ENCODE results near the gene ST6GALNAC6. TPM values are rescaled to one million over a fixed set of nuclear protein-coding genes. Genes with fewer than 3 reads are reported as not detected.

The ST6GALNAC6 gene, protein sequence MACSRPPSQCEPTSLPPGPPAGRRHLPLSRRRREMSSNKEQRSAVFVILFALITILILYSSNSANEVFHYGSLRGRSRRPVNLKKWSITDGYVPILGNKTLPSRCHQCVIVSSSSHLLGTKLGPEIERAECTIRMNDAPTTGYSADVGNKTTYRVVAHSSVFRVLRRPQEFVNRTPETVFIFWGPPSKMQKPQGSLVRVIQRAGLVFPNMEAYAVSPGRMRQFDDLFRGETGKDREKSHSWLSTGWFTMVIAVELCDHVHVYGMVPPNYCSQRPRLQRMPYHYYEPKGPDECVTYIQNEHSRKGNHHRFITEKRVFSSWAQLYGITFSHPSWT
- 47.9 TPM for total RNA-seq

DNA sequence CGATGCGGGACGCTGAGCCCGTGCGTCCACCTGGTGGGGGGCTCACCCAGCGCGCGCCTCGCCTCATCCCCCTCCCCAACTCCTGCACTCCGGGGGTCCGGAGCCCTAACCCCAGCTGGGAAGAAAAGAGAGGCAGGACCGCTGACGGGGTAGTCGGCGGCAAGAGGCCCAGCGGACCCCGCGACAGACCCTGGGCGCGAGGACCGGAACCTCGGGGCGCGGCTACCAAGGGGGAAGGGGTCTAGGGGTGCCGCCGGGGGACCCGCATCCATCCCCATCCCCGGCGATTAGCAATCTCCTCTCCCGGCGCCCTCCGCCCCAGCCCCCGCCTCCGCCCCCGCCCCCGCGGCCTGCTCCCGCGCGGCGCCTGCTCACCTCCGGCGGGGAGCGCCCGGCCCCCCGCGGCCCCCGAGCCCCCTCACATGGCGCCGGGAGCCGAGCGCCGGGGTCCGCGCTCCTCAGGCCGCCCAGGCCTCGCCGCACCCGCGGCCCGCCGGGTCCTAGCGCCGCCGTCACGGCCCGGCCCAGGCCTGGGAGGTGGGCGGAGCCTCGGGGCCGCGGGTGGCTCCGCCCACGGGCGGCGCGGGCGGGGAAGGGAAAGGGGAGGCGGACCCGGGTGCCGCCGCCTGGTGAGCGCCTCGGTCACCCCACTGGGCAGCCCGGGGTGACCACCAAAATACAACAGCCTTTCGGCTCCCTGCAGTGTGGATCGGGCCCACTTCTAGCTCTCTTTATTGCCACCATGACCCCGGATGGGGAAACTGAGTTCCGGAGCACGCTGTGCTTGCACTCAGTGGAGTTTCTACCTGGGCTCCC, at the start of gene ST6GALNAC6:
TSS of gene ST6GALNAC6 (minus strand) at position 476 of the 816 bp plus-strand sequence. CDS start 1,622 bp downstream, outside the sequence.
- peak in 2 of 3 donors; percentile 74 to 78 for DNase-seq (ENCODE audit: low read depth in 2 of 3, low spot score in 2 of 3)

DNA sequence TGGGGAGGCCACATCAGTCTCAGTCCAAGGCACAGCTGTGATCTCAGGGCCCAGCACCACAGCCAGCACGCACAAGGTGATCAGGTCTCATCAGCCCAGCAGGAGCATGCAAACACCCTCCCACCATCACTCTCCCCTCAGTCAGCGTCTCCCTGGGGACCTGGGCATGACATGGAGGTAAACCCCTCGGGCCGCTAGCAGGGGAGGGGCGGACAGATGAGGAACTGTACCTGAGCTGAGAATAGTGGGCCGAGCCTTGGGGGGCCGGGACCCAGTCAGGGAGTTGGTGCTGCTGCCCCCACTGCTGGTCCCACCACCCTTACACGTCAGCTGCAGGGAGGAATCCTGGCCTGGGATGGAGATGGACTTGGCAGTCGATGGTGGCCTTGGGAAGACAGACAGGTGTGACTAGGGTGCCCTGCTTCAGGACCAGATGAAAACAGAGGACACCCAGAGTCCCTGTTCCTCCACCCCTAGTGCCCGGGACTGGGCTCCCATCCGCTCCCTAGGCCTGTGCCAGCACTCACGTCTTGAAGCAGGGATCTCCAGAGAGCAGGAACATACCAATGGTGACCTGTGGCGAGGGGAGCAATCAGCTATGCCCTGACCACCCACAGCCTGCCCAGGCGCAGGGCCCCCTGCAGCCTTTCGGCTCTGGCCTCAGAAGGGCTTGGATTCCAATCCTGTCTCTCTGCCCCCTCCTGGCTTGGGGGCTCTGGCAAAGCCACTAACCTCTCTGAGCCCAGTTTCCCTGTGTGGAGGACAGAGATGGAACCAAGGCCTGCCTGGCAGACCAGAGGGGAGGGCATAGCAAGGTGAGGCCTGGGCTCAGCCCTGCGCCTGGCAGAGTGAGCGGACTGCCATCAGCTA, 48.7 kb upstream of the ST6GALNAC6 start:
- no peak for DNase-seq (ENCODE audit: low read depth in 2 of 3, low spot score in 2 of 3)

DNA sequence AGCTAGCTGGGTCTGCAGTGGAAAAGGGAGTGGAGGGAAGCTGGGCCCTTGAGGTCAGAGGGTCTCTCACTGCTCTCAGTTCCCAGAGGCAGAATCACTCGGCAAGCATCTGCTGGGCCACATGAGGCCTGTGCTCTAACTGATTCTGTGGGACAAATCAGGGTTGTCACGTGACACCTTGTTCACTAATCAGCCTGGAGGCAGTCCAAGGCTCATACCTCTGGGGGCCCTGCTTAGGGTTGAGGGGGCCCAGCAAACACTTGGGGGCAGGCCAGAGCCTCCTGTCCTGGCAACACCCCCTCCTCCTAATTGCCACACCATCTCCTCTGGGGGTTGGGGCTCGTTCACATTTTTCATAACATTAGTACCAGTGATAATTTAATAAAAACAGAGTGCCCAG, 47.3 kb upstream of the ST6GALNAC6 start:
- DNase-seq (ENCODE audit: low read depth in 2 of 3, low spot score in 2 of 3) = no peak

DNA sequence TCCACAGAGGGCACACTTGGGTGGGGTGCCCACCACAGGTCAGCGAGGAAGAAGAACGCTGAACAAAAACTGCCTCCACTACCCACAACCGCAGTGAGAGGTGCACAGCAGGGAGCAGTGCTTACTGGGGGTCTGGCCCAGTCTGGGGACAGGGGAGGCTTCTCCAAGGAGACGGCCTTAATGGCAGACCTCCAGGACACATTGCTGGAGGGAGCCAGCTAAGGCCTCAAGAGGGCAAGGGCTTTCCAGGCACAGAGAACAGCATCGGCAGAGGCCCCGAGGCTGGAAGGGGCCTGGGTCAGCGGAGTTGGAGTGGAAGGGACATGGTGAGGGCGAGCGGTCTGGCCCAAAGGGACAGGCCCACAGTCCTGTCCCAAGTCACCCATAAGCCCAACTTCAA, 46.5 kb upstream of the ST6GALNAC6 start:
- DNase-seq (ENCODE audit: low read depth in 2 of 3, low spot score in 2 of 3) = no peak

DNA sequence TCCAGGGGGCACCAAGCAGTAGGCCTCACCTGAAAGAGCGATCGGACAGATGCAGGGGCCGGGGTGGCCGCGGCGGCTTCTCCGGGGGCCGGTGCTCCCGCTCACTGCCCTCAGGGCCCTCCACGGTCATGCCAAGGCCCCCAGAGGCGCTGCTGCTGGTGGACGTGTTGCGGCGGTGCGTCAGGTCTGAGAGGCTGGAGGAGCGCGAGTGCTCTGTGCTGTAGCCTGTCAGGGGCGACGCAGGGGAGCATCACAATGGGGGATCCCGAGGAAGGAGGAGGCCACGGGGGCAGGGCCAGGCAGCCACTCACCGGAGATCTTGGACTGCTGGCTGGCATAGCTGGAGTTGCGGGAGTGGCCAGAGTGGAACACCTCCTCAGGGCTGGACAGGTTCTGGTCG, 45.9 kb upstream of the ST6GALNAC6 start:
- no peak for DNase-seq (ENCODE audit: low read depth in 2 of 3, low spot score in 2 of 3)

DNA sequence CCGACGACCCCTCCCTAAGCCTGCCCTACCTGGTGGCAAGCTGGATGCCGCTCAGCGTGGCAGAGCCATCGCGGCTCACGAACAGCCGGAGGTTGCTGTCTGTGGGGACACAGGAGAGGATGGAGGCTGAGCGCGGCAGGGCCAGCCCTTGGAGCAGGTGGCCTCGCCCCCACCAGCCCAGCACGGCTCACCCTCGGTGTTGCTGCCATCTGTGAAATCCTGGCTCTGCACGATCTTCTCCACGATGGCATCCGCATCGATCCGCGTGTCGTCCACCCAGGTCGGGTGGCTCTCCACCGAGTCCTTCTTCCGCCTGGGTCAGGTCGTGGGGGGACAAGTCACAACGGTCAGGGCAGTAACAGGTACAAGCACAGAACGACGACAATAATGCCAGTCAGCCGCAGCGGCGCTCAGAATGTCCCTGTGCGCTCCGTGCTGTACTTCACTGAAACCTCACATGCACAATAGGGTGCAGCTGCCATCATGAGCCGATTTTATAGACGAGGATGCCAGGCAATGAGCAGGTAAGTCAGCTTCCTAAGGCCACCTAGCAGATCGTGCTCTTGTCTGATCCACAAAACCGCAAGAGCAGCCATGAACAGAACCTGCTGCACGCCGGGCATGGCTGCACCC, 45.3 kb upstream of the ST6GALNAC6 start:
- no peak for DNase-seq (ENCODE audit: low read depth in 2 of 3, low spot score in 2 of 3)

DNA sequence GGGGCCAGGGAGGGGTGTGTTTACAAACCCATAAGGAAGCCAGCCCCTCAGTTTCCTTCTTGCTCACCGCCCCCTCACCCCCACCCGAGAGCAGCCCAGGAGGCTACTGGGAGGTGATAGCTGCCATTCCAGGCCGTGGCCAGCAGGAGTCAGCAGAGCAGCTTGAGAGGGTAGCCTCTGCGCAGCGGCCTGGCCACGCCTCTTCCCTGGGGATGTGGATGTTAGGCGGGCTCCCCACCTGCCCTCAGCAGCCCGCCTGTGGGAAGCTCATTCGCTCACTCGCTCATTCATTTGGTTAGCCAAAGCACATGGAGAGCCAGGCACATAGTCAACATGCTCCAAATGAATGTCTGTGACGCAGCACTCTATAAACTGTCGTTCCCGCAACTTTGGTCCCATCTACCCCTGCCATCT, 44.3 kb upstream of the ST6GALNAC6 start:
- peak; percentile 60 to 81 (median 80) for DNase-seq (ENCODE audit: low read depth in 2 of 3, low spot score in 2 of 3)

DNA sequence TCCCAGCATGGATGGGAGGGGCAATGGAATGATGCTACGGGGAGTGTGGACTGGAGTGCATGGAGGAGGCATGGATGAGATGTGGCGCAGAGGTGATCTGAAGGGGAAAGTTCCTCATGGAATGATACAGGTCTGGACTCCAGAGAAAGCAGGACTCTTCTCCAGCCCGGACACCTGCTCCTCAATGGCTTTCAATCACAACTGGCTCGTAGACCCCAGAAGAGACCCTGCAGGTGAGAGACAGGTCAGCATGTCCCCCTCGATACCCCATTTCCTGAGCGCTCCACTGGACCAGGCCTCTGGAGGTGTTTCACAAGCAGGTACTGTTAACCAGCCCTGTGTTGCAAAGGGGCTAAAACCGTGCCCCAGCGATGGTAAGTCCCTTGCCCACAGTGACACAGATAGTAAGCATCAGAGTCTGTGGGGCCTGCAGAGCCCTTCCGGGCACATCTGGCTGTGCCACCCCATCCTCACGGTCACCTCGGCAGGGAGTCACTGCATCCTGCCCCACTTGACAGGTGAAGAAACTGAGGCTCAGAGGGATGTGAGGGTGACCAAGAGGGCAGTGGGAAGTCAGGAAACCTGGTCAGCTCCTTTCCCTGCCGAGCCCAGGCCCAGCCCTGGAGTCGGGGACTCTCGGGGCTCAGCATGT, 43.7 kb upstream of the ST6GALNAC6 start:
- no peak for DNase-seq (ENCODE audit: low read depth in 2 of 3, low spot score in 2 of 3)

DNA sequence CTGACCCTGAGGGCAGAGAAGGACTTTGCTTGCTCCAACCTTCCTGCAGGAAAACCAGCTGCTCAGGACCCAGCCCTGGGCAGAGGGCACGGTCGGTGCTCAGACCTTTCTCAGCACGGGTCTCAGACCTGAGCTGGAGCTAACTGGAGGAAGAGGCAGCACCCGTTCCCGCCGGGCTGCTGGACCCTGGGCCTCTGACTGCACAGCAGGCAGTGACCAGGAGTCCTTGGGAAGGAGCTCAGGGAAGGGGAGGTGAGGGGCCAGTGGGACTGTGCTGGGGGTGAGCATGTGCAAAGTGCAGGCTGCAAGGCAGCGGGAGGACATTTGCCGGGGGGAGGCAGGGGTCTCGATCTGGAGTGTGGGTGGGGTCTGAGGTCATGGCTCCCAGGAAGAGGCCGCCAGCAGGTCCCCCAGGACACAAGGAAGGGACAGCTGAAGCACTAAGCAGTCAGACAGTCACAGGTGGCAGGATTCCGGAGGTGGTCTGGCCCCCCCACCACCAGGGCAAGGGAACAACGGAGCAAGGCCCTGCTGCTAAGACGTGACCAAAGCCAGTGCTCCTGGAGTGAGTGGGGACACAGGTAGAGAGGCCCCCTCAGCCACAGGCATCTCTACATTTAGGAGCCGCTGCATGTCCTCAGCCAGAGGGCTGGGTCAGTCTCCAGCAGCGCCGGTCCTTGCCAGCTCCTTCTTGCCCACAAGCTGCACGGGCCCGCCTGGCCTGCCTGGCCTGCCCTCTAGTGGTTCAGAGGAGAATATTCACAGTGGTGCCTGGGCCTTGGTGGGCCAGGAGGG, 43.0 kb upstream of the ST6GALNAC6 start:
- peak in 2 of 3 donors; percentile 59 to 66 for DNase-seq (ENCODE audit: low read depth in 2 of 3, low spot score in 2 of 3)

DNA sequence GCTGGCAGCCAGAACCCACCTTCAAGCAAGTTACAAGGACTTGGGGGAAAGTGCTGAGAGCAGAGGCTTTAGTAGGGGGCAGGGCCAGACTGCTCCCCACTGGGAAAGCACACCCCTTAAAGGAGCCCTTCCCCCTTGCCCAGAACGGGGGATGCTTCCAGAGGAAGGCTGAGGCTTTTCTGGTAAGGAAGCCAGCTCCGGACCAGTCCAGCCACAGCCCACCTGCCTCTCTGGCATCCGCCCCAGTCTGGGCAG, 42.5 kb upstream of the ST6GALNAC6 start:
- DNase-seq (ENCODE audit: low read depth in 2 of 3, low spot score in 2 of 3) = no peak

DNA sequence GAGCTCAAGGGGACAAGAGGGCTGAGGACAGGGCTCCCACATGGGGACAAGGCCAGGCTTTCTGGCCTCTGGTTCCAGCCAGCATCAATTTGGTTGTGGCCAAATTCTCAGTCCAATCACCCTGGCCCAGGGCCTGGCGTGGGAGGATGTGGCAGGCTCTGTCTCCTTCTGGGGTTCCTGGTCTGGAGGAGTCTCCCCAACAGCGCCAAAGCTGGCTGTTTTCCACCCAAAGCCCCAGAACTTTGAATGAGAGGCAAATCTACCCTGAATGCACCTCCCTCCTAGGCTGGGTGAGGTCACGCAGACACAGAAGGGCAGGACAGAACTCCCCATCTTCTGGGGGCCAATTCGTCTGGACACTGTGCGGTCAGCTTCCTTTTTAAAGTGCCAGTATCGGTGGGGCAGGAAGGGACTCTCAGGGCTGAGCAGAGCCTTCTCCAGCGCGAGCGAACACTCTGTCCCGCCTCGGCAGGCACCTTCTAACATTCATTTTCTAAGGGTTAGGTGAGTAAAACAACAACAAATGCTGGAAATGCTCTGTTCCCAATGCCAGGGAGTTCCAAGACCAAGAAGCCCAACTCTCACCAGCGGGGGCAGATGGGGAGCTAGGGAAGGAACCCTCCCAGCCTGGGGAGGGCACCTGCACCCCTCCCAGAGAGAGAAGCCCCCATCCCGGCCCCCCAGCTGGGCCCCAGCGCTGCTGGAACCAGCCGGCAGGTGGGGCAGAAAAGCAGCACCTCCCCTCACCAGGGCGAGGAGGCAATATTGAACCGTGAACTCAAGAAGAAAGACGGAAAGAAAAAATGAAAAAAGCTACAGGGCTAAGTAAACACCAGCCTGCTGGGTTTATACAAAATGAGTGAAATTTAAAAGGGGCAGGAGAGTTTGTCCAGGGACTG, 41.9 kb upstream of the ST6GALNAC6 start:
- no peak for DNase-seq (ENCODE audit: low read depth in 2 of 3, low spot score in 2 of 3)

DNA sequence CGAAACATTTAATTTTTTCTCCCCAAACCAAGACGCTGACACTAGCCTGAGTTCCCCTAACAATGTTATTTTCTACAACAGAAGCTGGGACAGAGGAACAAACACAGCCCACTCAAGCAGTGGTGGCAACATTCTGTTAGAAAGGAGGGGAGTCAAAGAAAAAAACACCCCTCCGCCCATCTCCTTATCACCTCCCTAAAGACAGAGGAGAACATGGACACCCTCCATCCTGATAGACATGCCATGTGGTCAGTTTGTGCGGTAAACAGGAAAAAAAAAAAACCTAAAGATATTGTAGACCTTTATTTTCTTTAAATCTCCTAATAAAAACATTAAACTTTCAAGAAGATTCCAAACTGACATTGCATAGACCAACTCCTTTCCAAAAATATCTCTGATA, 41.2 kb upstream of the ST6GALNAC6 start:
- no peak for DNase-seq (ENCODE audit: low read depth in 2 of 3, low spot score in 2 of 3)

DNA sequence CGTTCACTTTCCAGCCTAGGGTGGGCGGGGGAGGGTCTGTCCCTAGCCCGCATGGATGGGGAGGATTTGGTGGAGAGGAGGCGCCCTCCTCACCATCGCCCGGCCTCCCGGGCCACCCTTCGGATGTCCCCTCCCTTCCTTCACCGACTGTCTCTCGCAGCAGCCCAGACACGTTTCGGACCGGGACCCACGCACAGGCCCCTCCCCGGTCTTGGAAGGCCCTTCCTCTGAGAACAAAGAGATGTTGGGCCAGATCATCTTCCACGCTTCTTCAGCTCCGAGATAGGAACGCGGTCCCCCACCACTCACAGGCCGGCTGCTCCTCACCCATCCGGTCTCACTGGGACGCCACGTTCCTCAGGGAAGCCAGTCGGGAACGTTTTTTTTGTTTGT, 38.9 kb upstream of the ST6GALNAC6 start:
- no peak for DNase-seq (ENCODE audit: low read depth in 2 of 3, low spot score in 2 of 3)

DNA sequence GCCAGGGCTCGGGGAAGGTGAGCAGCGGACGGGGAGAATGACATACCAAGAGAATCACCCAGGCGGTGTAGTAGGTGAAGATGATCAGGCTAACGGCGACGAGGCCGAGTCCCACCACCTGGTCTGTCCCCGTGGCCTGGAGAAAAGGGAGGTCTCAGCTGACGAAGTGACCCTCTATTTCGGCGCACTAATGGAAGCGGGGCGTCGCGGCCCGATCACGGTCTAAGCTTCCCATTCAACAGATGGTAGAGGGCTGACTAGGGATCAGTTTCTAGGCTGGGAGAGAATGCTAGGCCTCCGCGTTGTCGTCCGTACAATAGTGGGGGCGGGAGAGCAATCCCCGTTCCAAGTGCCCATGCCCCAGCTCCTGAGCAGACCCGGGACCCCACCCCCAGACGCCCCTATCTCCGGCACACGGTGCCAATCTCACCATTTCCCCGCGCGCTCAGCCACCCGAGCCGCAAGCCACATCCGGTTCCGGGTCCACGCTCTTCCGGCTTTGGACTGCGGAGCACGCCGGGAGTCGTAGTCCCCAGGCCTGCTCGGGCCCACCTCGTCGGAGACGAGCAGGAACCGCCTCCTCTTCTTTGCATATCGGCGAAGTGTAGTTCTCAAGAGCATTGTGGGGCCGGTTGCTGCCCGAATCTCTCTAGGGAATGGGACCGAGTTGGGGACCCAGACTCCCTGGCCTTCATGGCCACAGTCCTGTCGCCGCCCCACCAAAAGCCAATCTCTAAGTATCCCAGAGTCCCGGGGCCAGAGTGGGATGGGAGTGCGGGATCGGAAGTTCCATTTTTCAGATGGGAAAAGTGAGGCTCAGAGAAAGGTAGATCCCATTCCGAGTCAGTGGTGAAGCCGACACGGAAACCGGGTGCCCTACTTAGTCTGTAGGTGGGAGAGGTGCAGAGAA, 38.2 kb upstream of the ST6GALNAC6 start, which contains the start of gene DPM2:
TSS of gene DPM2 (minus strand) at position 467 of the 910 bp plus-strand sequence. CDS start at position 433, 34 bp downstream.
- peak; percentile 80 to 93 (median 89) for DNase-seq (ENCODE audit: low read depth in 2 of 3, low spot score in 2 of 3)

DNA sequence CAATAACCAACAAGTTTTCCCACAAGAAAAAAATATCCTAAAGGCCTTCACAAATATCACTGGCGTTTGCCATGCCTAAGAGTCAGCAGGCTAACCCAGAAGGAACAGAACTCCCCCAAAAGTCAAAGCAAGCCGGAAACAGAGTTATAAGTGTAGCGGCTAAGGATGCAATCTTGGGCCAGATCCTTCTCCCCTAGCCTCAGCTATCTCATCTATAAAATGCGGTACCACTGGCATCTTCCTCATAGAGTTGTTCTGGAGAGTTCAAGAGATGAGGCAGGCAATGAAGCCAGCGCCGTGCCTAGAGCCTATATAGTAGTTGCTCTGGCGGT, 37.6 kb upstream of the ST6GALNAC6 start:
- DNase-seq (ENCODE audit: low read depth in 2 of 3, low spot score in 2 of 3) = no peak

DNA sequence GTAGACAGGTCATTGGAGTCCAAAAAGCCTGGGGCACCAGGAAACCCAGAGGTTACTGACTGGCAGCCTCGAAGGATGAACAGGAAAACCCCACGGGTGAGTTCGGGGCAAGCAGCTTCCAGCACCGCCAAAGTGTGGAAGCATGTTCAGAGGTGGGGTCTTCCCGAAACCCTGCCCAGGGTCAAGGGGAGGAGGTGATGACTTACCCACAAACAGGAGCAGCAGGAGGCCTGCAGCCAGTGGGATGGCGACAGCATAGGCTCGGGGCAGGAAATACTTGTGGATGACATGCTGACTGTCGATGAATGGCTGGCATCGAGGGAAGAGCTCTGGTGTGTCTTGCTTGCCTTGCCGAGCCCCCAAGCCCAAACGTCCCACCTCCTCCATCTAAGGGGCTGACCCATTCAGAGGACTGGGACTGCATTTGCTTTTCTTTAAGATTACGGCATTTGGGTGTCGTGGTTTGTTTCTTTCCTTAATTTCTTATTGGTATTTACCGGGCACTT, 37.0 kb upstream of the ST6GALNAC6 start:
- DNase-seq (ENCODE audit: low read depth in 2 of 3, low spot score in 2 of 3) = no peak

DNA sequence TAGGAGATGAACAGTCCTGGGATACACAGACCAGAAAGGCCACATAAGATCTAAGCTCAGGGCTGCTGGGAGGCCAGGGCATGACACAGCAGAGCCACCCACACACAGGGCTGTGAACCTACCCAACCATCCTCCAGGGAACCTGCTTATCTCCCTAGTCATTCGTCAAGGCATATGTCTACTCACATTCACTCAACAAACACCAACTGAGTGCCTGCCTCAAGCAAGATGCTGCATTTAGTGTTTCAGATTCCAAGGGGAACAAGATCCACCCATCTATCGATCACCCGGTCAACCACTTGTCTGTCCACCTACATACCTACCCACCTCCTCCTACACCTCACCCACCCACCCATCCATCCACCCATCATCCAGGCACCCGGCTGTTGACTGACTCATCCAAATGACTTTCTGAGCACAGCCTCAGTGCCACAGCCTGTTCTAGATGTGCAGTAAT, 36.4 kb upstream of the ST6GALNAC6 start:
- no peak for DNase-seq (ENCODE audit: low read depth in 2 of 3, low spot score in 2 of 3)

Data from hematopoietic multipotent progenitor cell (in vitro differentiated cells).